GM12878 (cell line): ENCODE data around the gene CHRNA3. TPM values are rescaled to one million over a fixed set of nuclear protein-coding genes. Genes with fewer than 3 reads are reported as not detected.

ENCODE experiments used
- ATAC-seq: fragments of 200-7000 bp; cut with Tn5 transposase; 3 replicates; pipeline ENCODE4 v1.9.1; 2020; ENCODE audit warnings: mild to moderate bottlenecking, moderate library complexity
- BruUV-seq: library from RNA; stranded (reverse); fragments of 400-500 nt; replicated peaks from 2 replicates; lab custom pipeline; 2021; lab: Mats Ljungman, UMichigan
- CTCF ChIA-PET: fragments of 300-600 bp; sonication (Branson Sonifier 250); formaldehyde crosslinking; extraction: SDS; loops from one replicate; lab custom pipeline; 2021; ENCODE audit warnings: inconsistent platforms; lab: Yijun Ruan, JAX
- POLR2A ChIA-PET: fragments of 350-600 bp; formaldehyde crosslinking; extraction: SDS; loops from one replicate; lab custom pipeline; 2021; ENCODE audit warnings: inconsistent platforms; lab: Charles Lee
- RAD21 ChIA-PET: fragments of 300-600 bp; sonication (Branson Sonifier 250); formaldehyde crosslinking; loops from one replicate; lab custom pipeline; 2023; ENCODE audit warnings: antibody characterized with exemption; ENCODE audit not compliant: unreplicated experiment; lab: Charles Lee
- SMC1A ChIA-PET: fragments of 300-600 bp; sonication (Branson Sonifier 250); formaldehyde crosslinking; loops from one replicate; lab custom pipeline; 2023; ENCODE audit not compliant: unreplicated experiment, uncharacterized antibody; lab: Charles Lee
- DNase-seq: peaks from one replicate; pipeline ENCODE4 v3.0.0-alpha.2; 2011; ENCODE audit warnings: low read depth, low spot score
- FAIRE-seq: peaks from 3 replicates; lab custom pipeline; 2011; peaks lifted over from hg19 to GRCh38; lab: Jason Lieb, UNC
- H2AFZ ChIP-seq: 2 replicates; pipeline ENCODE4 v1.6.0; 2011; ENCODE audit warnings: low read depth, low read length, control low read depth; ENCODE audit not compliant: control insufficient read depth
- H3K27ac ChIP-seq: 2 replicates; pipeline ENCODE4 v1.5.1; 2011; ENCODE audit warnings: control low read depth; ENCODE audit not compliant: control insufficient read depth, insufficient read depth
- H3K27me3 ChIP-seq, 2 experiments: replicated peaks in 1 of 2; 2 replicates each; pipeline versions ENCODE4 v1.6.0 to v1.6.1; 2011; ENCODE audit warnings: low read length in 1 of 2; ENCODE audit not compliant: control insufficient read depth in 2 of 2, insufficient read depth in 2 of 2
- H3K36me3 ChIP-seq, 2 experiments: 2 replicates each; pipeline ENCODE4 v1.5.1; 2011; ENCODE audit warnings: low read length in 1 of 2; ENCODE audit not compliant: control insufficient read depth in 2 of 2, insufficient read depth in 2 of 2
- H3K4me1 ChIP-seq: 2 replicates; pipeline ENCODE4 v1.6.1; 2011; ENCODE audit warnings: mild to moderate bottlenecking, low read length, moderate library complexity, mixed read lengths; ENCODE audit not compliant: control insufficient read depth, insufficient read depth
- H3K4me2 ChIP-seq: 2 replicates; pipeline ENCODE4 v1.6.0; 2011; ENCODE audit warnings: control low read depth; ENCODE audit not compliant: control insufficient read depth, insufficient read depth
- H3K4me3 ChIP-seq: fragments of 200-600 bp; sonication (generic); 2 replicates; pipeline ENCODE4 v1.5.1; 2016
- H3K79me2 ChIP-seq: 2 replicates; pipeline ENCODE4 v1.6.0; 2011; ENCODE audit warnings: low read length; ENCODE audit not compliant: control insufficient read depth, insufficient read depth
- H3K9ac ChIP-seq: 2 replicates; pipeline ENCODE4 v1.8.0; 2011; ENCODE audit warnings: low read length, control low read depth, mixed read lengths; ENCODE audit not compliant: control insufficient read depth, insufficient read depth
- H3K9me3 ChIP-seq: replicated peaks from 3 replicates; pipeline ENCODE4 v1.5.1; 2011; ENCODE audit warnings: mild to moderate bottlenecking, low read length; ENCODE audit not compliant: control insufficient read depth, insufficient read depth
- H4K20me1 ChIP-seq: 2 replicates; pipeline ENCODE4 v1.6.0; 2011; ENCODE audit not compliant: control insufficient read depth, insufficient read depth
- BACH1 ChIP-seq: fragments of 450-650 bp; IDR thresholded peaks from 2 replicates; pipeline ENCODE4 v1.6.1; 2017; ENCODE audit warnings: mild to moderate bottlenecking, borderline replicate concordance
- BCL11A ChIP-seq: IDR thresholded peaks from 2 replicates; pipeline ENCODE4 v1.6.1; 2011; ENCODE audit warnings: low read depth, low read length
- CBX5 ChIP-seq: sonication (generic); IDR thresholded peaks from 2 replicates; pipeline ENCODE4 v1.6.1; 2016; ENCODE audit warnings: low read depth, moderate library complexity, mild to moderate bottlenecking, inconsistent platforms
- CHD1 ChIP-seq: IDR thresholded peaks from 2 replicates; pipeline ENCODE4 v1.6.1; 2012; ENCODE audit warnings: low read depth, low read length, improper control_type of control experiment
- EGR1 ChIP-seq, 2 experiments: IDR thresholded peaks; 1 replicate in 1 of 2; 2 replicates in 1 of 2; pipeline ENCODE4 v1.6.1; 2011 to 2012; ENCODE audit warnings: low read depth in 2 of 2, low read length in 2 of 2, borderline replicate concordance in 1 of 2, mild to moderate bottlenecking in 1 of 2, moderate library complexity in 1 of 2
- FOXM1 ChIP-seq: IDR thresholded peaks from 2 replicates; pipeline ENCODE4 v1.6.1; 2012; ENCODE audit warnings: low read depth, mild to moderate bottlenecking, inconsistent platforms, low read length, moderate library complexity
- HCFC1 ChIP-seq: fragments of 150-350 bp; IDR thresholded peaks from 2 replicates; pipeline ENCODE4 v1.6.1; 2014; ENCODE audit warnings: low read length
- HSF1 ChIP-seq: fragments of 150-350 bp; IDR thresholded peaks from 2 replicates; pipeline ENCODE4 v1.6.1; 2014; ENCODE audit warnings: mild to moderate bottlenecking, low read depth, low read length
- POLR2AphosphoS2 ChIP-seq: IDR thresholded peaks from 2 replicates; pipeline ENCODE4 v1.6.1; 2011; ENCODE audit warnings: low read depth, mild to moderate bottlenecking, low read length, improper control_type of control experiment, moderate library complexity
- STAT3 ChIP-seq: IDR thresholded peaks from 2 replicates; pipeline ENCODE4 v1.6.1; 2011; ENCODE audit warnings: low read depth, low read length, improper control_type of control experiment
- YY1 ChIP-seq: IDR thresholded peaks from 2 replicates; pipeline ENCODE4 v1.6.1; 2011; ENCODE audit warnings: low read depth, mild to moderate bottlenecking, low read length
- WGBS: methylation state at CpG from one replicate; pipeline ENCODE4 v1.1.6; 2016; ENCODE audit warnings: low lambda C conversion rate; ENCODE audit not compliant: insufficient replicate concordance, insufficient coverage; ENCODE audit errors: missing lambda C conversion rate; 5-methylcytosine and 5-hydroxymethylcytosine counted together
- in situ Hi-C: fragments of 300-500 bp; cut with MboI; formaldehyde crosslinking; loops from 9 replicates; pipeline ENCODE4 v1.14.3; 2018; ENCODE audit warnings: mixed read lengths
- intact Hi-C: fragments of 100-400 bp; cut with micrococcal nuclease; formaldehyde crosslinking; loops from one replicate; pipeline ENCODE4 v1.14.2; 2022; ENCODE audit not compliant: unreplicated experiment
- polyA plus RNA-seq, 11 experiments: library from polyadenylated mRNA; depleted of rRNA in 4 of 11; unstranded in 6 of 11; stranded (reverse) in 5 of 11; fragments of >200 nt; fragmentation: Nextera tagmentation in 4 of 11; fragmentation: Illumina TruSeq in 1 of 11; extraction: Ambion mirVana in 4 of 11; extraction: Trizol in 1 of 11; gene quantifications; 1 replicate in 1 of 11; 2 replicates in 10 of 11; pipeline versions ENCODE4 v1.2.1 to v1.2.3, GENCODE V29; 2011 to 2016; ENCODE audit warnings: inconsistent platforms in 2 of 11, missing spikeins in 2 of 11, low read depth in 1 of 11
- total RNA-seq, 4 experiments: library from RNA; depleted of rRNA in 3 of 4; stranded (reverse); fragments of >200 nt in 3 of 4; fragmentation: Illumina TruSeq in 1 of 4; extraction: Trizol in 1 of 4; gene quantifications; 2 replicates each; pipeline versions ENCODE4 v1.2.1 to v1.2.3, GENCODE V29; 2013 to 2021
- TF ChIP-seq, protein P1 (sequence below): IDR thresholded peaks from 2 replicates; pipeline ENCODE4 v1.6.1; 2012; ENCODE audit warnings: low read length, inconsistent platforms
- TF ChIP-seq, protein P2 (sequence below): IDR thresholded peaks from 2 replicates; pipeline ENCODE4 v1.6.1; 2012; ENCODE audit warnings: improper control_type of control experiment, low read depth, low read length; ENCODE audit not compliant: insufficient replicate concordance
- TF ChIP-seq, protein P3 (sequence below): IDR thresholded peaks from 2 replicates; pipeline ENCODE4 v1.6.1; 2011; ENCODE audit warnings: borderline replicate concordance, low read depth, mild to moderate bottlenecking, moderate library complexity, mixed read lengths, low read length; ENCODE audit not compliant: insufficient read depth; ENCODE audit errors: extremely low read length

The CHRNA3 gene
- total and polyA plus RNA-seq, 10 of the 15 experiments (the other 5 are each of a cell fraction or from before 2014, with no cell fraction given), result 0.06 to 0.19 (median 0.09) TPM; not detected in 7

DNA sequence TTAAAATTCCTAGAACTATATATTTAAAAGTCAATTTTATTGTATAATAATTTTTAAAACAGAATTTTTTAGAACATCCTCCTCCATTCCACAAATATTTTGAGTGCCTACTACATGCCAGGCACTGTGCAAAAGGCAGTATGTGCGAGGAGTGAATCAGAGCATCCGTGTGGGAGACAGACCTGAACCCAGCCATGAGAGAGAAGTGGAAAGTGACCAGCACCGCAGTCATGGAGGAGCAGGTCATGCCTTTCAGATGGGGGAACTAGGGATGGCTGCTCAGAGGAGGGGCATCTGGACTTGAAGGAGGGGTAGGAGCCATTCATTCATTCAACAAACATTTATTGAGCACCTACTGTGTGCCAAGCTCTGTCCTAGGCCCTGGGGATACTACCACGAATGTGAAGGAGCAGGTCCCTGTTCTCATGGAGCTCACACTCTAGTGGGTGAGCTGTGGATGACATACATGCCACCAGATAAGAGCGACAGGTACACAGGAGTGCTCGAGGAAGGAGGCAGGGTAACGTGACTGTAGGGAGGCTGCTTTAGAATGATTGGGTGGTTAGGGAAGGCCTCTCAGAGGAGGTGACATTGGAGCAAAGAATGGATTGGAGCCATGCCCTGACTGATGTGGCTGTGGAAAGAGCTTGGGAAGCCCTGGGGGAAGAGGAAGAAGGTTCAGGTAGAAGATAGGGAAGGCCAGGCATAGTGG is 3.1 kb upstream of the CHRNA3 start:
- WGBS, result 30% methylated on average over 7 of the region's 7 CpGs
- CTCF ChIA-PET, result interaction anchor here (0.6 to 1.3 kb wide), 2 partner anchors 86 to 132 kb away, joined by 3 to 6 read pairs; no protein-coding TSS in a partner anchor
- FAIRE-seq (no peak), ATAC-seq (no peak), DNase-seq (no peak)
- Histone ChIP-seq H3K36me3 (no peaks in the 10 kb centered on the region), H2AFZ (no peak overlapping the region), H3K4me3 (no peak overlapping the region), H3K4me2 (no peak overlapping the region), H3K9ac (no peak overlapping the region), H3K27me3 (peaks cover 2 to 9% of the 10 kb centered on the region in 2 experiments), H3K79me2 (no peaks in the 10 kb centered on the region), H3K27ac (no peak overlapping the region), H3K4me1 (no peaks in the 10 kb centered on the region), H4K20me1 (no peaks in the 10 kb centered on the region), H3K9me3 (no peaks in the 10 kb centered on the region)
- intact Hi-C loops, result no loop called here
- no TSS peak for BruUV-seq
- SMC1A ChIA-PET, result no interaction called here
- RAD21 ChIA-PET, result no interaction called here
- POLR2A ChIA-PET, result no interaction called here
- in situ Hi-C loops, result no loop called here
- TF ChIP-seq HCFC1 (no peak), STAT3 (no peak), CBX5 (no peak), HSF1 (no peak), EGR1 (IDR thresholded peaks at IDR 0.05; ENCODE audit: borderline replicate concordance in 1 of 2, low read depth in 2 of 2, low read length in 2 of 2) (no peak), CHD1 (no peak), POLR2AphosphoS2 (no peak), FOXM1 (no peak), BACH1 (no peak), YY1 (no peak), BCL11A (no peak)
- TF ChIP-seq, protein P1, sequence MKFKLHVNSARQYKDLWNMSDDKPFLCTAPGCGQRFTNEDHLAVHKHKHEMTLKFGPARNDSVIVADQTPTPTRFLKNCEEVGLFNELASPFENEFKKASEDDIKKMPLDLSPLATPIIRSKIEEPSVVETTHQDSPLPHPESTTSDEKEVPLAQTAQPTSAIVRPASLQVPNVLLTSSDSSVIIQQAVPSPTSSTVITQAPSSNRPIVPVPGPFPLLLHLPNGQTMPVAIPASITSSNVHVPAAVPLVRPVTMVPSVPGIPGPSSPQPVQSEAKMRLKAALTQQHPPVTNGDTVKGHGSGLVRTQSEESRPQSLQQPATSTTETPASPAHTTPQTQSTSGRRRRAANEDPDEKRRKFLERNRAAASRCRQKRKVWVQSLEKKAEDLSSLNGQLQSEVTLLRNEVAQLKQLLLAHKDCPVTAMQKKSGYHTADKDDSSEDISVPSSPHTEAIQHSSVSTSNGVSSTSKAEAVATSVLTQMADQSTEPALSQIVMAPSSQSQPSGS, result no peak
- TF ChIP-seq, protein P2, sequence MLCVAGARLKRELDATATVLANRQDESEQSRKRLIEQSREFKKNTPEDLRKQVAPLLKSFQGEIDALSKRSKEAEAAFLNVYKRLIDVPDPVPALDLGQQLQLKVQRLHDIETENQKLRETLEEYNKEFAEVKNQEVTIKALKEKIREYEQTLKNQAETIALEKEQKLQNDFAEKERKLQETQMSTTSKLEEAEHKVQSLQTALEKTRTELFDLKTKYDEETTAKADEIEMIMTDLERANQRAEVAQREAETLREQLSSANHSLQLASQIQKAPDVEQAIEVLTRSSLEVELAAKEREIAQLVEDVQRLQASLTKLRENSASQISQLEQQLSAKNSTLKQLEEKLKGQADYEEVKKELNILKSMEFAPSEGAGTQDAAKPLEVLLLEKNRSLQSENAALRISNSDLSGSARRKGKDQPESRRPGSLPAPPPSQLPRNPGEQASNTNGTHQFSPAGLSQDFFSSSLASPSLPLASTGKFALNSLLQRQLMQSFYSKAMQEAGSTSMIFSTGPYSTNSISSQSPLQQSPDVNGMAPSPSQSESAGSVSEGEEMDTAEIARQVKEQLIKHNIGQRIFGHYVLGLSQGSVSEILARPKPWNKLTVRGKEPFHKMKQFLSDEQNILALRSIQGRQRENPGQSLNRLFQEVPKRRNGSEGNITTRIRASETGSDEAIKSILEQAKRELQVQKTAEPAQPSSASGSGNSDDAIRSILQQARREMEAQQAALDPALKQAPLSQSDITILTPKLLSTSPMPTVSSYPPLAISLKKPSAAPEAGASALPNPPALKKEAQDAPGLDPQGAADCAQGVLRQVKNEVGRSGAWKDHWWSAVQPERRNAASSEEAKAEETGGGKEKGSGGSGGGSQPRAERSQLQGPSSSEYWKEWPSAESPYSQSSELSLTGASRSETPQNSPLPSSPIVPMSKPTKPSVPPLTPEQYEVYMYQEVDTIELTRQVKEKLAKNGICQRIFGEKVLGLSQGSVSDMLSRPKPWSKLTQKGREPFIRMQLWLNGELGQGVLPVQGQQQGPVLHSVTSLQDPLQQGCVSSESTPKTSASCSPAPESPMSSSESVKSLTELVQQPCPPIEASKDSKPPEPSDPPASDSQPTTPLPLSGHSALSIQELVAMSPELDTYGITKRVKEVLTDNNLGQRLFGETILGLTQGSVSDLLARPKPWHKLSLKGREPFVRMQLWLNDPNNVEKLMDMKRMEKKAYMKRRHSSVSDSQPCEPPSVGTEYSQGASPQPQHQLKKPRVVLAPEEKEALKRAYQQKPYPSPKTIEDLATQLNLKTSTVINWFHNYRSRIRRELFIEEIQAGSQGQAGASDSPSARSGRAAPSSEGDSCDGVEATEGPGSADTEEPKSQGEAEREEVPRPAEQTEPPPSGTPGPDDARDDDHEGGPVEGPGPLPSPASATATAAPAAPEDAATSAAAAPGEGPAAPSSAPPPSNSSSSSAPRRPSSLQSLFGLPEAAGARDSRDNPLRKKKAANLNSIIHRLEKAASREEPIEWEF, result no peak
- TF ChIP-seq, protein P3, sequence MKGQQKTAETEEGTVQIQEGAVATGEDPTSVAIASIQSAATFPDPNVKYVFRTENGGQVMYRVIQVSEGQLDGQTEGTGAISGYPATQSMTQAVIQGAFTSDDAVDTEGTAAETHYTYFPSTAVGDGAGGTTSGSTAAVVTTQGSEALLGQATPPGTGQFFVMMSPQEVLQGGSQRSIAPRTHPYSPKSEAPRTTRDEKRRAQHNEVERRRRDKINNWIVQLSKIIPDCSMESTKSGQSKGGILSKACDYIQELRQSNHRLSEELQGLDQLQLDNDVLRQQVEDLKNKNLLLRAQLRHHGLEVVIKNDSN, result no peak
